H4 (cell line): Measurements from ENCODE around the gene CDY2A. TPM values are rescaled to one million over a fixed set of nuclear protein-coding genes. Genes with fewer than 3 reads are reported as not detected.
"Not testable (repeated sequence)": the region's sequence is repeated elsewhere in the genome, so short reads cannot be mapped to it uniquely, and the experiment has no call there.

Experiments
- DNase-seq: peaks from one replicate; pipeline ENCODE4 v3.0.0-alpha.2; 2015; ENCODE audit warnings: low spot score
- total RNA-seq: library from RNA; depleted of rRNA; stranded (reverse); fragments of >200 nt; shearing (Covaris generic); gene quantifications from 2 replicates; pipeline ENCODE4 v1.2.3, GENCODE V29; 2014; rRNA removed

The CDY2A gene, protein sequence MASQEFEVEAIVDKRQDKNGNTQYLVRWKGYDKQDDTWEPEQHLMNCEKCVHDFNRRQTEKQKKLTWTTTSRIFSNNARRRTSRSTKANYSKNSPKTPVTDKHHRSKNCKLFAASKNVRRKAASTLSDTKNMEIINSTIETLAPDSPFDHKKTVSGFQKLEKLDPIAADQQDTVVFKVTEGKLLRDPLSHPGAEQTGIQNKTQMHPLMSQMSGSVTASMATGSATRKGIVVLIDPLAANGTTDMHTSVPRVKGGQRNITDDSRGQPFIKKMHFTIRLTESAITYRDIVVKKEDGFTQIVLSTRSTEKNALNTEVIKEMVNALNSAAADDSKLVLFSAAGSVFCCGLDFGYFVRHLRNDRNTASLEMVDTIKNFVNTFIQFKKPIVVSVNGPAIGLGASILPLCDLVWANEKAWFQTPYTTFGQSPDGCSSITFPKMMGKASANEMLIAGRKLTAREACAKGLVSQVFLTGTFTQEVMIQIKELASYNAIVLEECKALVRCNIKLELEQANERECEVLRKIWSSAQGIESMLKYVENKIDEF
- total RNA-seq = not detected in 2 replicates

- DNase-seq = not testable (repeated sequence)
Measured at GRCh38 chrY:18025487-18025886, at the start of gene CDY2A. CDY2A (plus strand) TSS chrY:18025787; CDS start chrY:18026115, 328 bp downstream.

- DNase-seq = not testable (repeated sequence)
Measured at GRCh38 chrY:17997586-17997985, 28.0 kb upstream of the CDY2A start.

GRCh38 chrY:17998266-17998665, 27.3 kb upstream of the CDY2A start:
- not testable (repeated sequence) for DNase-seq

DNA sequence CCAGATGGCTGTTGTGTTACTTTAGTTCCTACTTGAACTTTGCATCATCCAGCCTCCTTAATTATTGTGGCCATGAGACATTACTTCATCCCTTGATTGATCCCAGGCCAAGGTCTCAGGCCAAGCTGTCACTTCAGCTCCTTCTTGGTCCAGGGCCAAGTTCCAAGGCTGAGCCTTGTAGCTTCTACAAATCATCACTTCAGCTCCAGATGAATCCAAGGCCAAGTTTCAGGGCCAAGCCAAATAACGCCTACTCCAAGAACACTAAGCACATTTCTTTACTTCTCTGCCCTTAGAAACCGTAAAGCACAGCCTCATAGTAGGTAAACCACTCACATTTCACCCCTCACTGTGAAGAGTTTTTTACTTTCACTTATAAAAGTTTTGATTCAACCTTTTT, 1.7 kb upstream of the CDY2A start:
- DNase-seq = not testable (repeated sequence)

DNA sequence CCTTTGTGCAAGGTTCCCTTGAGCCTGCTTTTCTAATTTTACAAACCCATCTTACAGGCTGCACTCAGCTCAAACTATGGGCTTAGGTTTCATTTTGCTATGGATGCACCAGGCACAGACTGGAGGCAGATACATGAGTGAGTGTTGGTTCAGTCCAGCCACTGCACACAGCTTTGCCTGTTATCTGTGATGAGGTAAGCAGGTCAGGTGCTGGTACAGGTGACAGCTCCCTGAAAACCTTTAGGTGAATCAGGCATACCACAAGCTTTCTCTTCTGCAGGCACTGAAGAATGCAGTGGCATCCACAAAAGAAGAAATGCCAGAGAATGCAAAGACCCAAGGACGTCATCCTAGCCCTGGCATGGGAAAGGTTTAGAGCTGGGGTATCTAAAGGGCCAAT, 3.3 kb downstream of the CDY2A start:
- not testable (repeated sequence) for DNase-seq

DNA sequence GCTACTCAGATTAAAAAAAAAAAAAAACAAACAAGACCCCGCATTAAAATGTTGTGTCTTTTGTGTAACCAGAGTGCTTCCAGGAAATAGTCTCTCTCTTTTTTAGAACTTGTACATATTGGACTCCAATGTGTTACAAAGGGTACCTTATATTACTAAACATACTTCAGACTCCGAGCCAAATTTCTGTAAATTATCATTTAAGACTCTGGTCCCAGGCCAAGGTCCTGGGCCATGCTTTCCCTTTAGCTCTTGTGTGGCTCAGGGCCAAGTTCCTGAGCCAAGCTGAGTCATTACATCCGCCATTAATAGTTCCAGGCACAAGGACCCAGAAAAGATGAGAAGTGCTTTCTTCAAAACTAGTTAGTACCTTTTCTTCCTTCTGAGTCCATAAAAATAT, 4.6 kb downstream of the CDY2A start:
- not testable (repeated sequence) for DNase-seq

- DNase-seq = not testable (repeated sequence)
Measured at GRCh38 chrY:18034100-18034814, 8.7 kb downstream of the CDY2A start.

DNA sequence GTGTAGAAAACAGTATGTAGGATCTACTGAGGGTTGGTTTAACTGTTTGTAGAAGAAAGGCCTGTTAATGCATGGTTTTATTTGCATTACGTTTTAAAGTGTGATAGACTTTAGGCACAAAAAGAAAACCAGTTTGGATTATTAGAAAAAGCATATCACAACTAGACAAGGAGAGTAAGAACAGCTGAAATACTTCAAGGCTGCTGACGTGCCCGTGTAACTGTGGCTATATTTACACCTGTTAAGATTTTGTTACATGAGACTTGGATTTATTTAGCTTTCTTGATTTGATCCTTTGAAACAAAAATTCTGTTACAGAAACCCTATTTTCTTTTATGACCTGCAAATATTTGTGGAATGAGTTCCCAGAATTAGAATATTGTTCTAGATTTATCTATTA, 9.3 kb downstream of the CDY2A start:
- not testable (repeated sequence) for DNase-seq

GRCh38 chrY:18044990-18045389, 19.4 kb downstream of the CDY2A start:
- not testable (repeated sequence) for DNase-seq

GRCh38 chrY:18048149-18049040, 22.8 kb downstream of the CDY2A start:
- not testable (repeated sequence) for DNase-seq

GRCh38 chrY:18049061-18049460, 23.5 kb downstream of the CDY2A start:
- not testable (repeated sequence) for DNase-seq

DNA sequence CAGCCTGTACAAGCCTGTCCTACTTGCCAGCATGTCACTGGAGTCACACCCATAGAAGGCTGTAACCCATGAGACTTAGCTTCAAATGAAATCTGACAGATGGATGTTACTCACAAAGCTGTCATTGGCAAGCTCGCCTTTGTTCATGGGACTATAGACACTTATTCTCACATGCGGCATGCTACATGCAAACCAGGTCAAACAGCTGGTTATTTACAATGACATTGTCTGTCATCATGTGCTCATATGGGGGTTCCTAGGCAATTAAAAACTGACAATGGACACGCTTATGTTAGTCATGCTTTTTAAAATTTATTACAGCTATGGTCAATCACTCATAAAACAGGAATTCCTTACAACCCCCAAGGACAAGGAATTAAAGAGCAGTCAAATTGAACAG, 30.9 kb downstream of the CDY2A start:
- DNase-seq = not testable (repeated sequence)

DNA sequence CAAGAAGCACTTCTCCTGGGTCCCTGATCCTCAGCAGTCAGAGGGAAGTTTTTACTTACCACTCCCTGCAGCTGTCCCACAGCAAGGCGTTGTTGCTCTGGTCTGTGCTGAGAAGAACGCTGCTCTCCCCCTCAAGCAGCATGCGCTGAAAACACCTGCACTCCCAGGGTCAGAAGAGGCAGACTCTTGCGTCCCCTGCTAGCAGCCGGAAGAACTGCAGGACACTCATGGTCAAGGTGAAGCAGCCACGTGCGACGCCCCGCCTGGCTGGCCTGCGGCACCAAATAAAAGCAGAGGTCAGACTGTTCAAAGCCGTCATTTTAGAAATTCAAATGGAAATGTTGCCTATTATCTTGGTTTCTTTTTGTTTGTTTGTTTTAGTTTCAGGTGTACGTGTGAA, 47.9 kb downstream of the CDY2A start:
- not testable (repeated sequence) for DNase-seq

Other genes starting within 250 kb of the CDY2A start
- gene CDY2B, start 145.6 kb upstream of the CDY2A start, total RNA-seq = not detected in 2 replicates